ENCODE data around the gene MLX. TPM values are rescaled to one million over a fixed set of nuclear protein-coding genes. Genes with fewer than 3 reads are reported as not detected.

The MLX gene
- total and polyA plus RNA-seq, 12 donors = 34.2 to 95.0 (median 47.1) TPM

DNA sequence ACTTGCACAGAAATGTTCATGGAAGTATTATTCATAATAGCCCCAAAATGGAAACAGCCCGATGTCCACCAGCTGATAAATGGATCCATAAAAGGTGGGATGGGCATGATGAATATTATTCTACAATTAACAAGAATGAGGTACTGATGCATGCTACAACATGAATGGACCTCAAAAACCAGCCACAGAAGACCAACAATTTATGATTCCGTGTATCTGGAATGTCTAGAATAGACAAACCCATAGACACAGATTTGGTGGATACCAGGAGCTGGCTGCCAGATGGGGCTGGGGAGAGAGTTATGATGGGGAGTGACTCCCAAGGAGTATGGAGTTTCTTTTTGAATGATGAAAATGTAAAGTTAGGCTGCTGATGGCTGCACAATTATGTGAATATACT lies 41.7 kb upstream of the MLX start:
- TF ChIP-seq, protein P1, sequence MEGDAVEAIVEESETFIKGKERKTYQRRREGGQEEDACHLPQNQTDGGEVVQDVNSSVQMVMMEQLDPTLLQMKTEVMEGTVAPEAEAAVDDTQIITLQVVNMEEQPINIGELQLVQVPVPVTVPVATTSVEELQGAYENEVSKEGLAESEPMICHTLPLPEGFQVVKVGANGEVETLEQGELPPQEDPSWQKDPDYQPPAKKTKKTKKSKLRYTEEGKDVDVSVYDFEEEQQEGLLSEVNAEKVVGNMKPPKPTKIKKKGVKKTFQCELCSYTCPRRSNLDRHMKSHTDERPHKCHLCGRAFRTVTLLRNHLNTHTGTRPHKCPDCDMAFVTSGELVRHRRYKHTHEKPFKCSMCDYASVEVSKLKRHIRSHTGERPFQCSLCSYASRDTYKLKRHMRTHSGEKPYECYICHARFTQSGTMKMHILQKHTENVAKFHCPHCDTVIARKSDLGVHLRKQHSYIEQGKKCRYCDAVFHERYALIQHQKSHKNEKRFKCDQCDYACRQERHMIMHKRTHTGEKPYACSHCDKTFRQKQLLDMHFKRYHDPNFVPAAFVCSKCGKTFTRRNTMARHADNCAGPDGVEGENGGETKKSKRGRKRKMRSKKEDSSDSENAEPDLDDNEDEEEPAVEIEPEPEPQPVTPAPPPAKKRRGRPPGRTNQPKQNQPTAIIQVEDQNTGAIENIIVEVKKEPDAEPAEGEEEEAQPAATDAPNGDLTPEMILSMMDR (IDR thresholded peaks at IDR 0.05) = no peak
- TF ChIP-seq POLR2A (IDR thresholded peaks at IDR 0.05) = no peak
- peak in 1 of 7 donors; percentile 13 for DNase-seq
- Histone ChIP-seq H3K4me3 (no peak overlapping the region), H3K4me1 (replicated peaks in 1 of 2) (peaks cover 56 to 70% of the 10 kb centered on the region in 2 donors), H3K27me3 (no peaks in the 10 kb centered on the region), H3K27ac (peak overlapping the region in 4 of 5 donors; percentile 10 to 99 (median 62)), H3K9me3 (replicated peaks in 1 of 3) (no peaks in the 10 kb centered on the region), H3K36me3 (replicated peaks in 1 of 2) (peaks cover 0 to 5% of the 10 kb centered on the region in 2 donors)
- intact Hi-C loops (cut with DNase I) = loop anchor here in 1 of 2 donors (10.0 kb wide), 1 partner anchor 210 kb away; no protein-coding TSS in a partner anchor
- WGBS, 4 donors = 66 to 81% (median 69%) methylated on average over 2 of the region's 2 CpGs

DNA sequence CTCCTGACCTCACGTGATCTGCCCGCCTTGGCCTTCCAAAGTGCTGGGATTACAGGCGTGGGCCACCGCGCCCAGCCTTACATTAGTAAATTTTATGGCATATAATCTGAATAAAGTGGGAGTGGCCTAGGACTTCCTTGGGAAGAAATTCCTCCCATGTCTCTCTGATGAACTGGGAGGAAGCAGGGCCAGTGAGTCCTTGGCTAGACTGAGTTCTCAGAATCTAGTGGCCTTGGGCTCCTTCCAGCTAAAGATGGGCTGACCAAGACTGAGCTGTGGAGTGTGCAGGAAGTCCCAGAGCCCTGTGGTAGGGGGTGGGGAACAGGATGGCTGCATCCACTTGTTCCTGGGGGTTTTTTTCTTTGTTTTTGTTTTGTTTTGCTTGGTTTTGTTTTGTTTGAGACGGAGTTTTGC lies 40.9 kb upstream of the MLX start:
- peak; percentile 77 to 91 (median 85) for DNase-seq
- H3K27me3 ChIP-seq = no peaks in the 10 kb centered on the region
- peaks cover 0 to 5% of the 10 kb centered on the region in 2 donors for H3K36me3 ChIP-seq (replicated peaks in 1 of 2)
- no peak overlapping the region for H3K4me3 ChIP-seq
- H3K27ac ChIP-seq = peak overlapping the region in 4 of 5 donors; percentile 9 to 99 (median 72)
- H3K4me1 ChIP-seq (replicated peaks in 1 of 2) = peaks cover 48 to 62% of the 10 kb centered on the region in 2 donors
- no peaks in the 10 kb centered on the region for H3K9me3 ChIP-seq (replicated peaks in 1 of 3)
- intact Hi-C loops (cut with DNase I) = loop anchor here in 1 of 2 donors (10.0 kb wide), 1 partner anchor 211 kb away; no protein-coding TSS in a partner anchor
- 0 to 56% (median 51%) methylated on average over 1 to 6 of the region's 6 CpGs for WGBS, 4 donors
- no peak for TF ChIP-seq POLR2A (IDR thresholded peaks at IDR 0.05)

- H3K27me3 ChIP-seq = no peaks in the 10 kb centered on the region
- H3K27ac ChIP-seq = no peak overlapping the region
- H3K9me3 ChIP-seq (replicated peaks in 1 of 3) = no peaks in the 10 kb centered on the region
- no peaks in the 10 kb centered on the region for H3K36me3 ChIP-seq (replicated peaks in 1 of 2)
- DNase-seq = no peak
- 90 to 92% (median 91%) methylated on average over 6 of the region's 6 CpGs for WGBS, 4 donors
- H3K4me1 ChIP-seq (replicated peaks in 1 of 2) = peaks cover 29 to 48% of the 10 kb centered on the region in 2 donors
- TF ChIP-seq, protein P1 (IDR thresholded peaks at IDR 0.05) = no peak
- TF ChIP-seq POLR2A (IDR thresholded peaks at IDR 0.05) = no peak
- intact Hi-C loops (cut with DNase I) = loop anchor here in 1 of 2 donors (10.0 kb wide), 1 partner anchor 213 kb away; no protein-coding TSS in a partner anchor
- H3K4me3 ChIP-seq = no peak overlapping the region
Measured at GRCh38 chr17:42527932-42528331, 39.0 kb upstream of the MLX start.

DNA sequence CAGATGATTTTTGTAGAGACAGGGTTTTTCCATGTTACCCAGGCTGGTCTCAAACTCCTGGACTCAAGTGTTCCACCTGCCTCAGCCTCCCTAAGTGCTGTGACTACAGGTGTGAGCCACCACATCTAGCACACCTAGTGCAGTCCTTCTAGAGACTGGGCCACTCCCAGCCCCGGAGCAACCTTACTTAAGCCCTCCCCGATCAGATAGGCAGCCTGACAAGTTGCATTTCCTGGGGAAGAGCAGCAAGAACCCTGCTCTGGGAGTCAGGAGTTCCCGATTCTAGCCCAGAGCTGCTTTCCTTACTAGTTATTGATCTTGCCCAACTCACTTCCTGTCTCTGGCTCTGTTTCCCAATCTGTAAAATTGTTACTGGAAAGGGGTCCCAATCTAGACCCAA lies 37.8 kb upstream of the MLX start:
- DNase-seq = no peak
- Histone ChIP-seq H3K9me3 (replicated peaks in 1 of 3) (no peaks in the 10 kb centered on the region), H3K4me3 (no peak overlapping the region), H3K27me3 (no peaks in the 10 kb centered on the region), H3K36me3 (replicated peaks in 1 of 2) (no peaks in the 10 kb centered on the region), H3K27ac (no peak overlapping the region), H3K4me1 (replicated peaks in 1 of 2) (peaks cover 23 to 38% of the 10 kb centered on the region in 2 donors)
- WGBS, 4 donors = 43 to 83% (median 59%) methylated on average over 2 to 3 of the region's 3 CpGs
- TF ChIP-seq, protein P1 (IDR thresholded peaks at IDR 0.05) = no peak
- no peak for TF ChIP-seq POLR2A (IDR thresholded peaks at IDR 0.05)
- intact Hi-C loops (cut with DNase I) = loop anchor here in 1 of 2 donors (10.0 kb wide), 1 partner anchor 214 kb away; no protein-coding TSS in a partner anchor

DNA sequence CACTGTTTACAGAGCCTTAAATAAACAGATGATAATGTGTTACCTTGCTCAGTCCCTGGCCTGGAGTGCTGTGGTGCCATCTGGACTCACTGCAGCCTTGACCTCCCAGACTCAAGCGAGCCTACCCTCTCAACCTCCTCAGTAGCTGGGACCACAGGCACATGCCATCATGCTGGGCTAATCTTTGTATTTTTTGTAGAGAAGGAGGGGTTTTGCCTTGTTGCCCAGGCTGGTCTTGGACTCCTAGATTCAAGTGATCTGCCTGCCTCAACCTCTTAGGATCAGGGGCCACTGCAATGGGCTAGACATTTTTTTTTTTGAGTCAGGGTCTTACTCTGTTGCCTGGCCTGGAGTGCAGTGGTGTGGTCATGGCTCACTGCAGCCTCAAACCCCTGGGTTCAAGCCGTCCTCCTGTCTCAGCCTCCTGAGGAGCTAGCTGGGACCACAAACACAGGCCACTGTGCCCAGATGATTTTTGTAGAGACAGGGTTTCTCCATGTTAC lies 35.9 kb upstream of the MLX start:
- peak in 1 of 7 donors; percentile 23 for DNase-seq
- H3K27ac ChIP-seq = peak overlapping the region in 3 of 5 donors; percentile 69 to 95 (median 81)
- intact Hi-C loops (cut with DNase I) = no loop called here
- 43 to 84% (median 68%) methylated on average over 2 of the region's 2 CpGs for WGBS, 4 donors
- no peaks in the 10 kb centered on the region for H3K36me3 ChIP-seq (replicated peaks in 1 of 2)
- no peak overlapping the region for H3K4me3 ChIP-seq
- no peaks in the 10 kb centered on the region for H3K27me3 ChIP-seq
- H3K9me3 ChIP-seq (replicated peaks in 1 of 3) = no peaks in the 10 kb centered on the region
- H3K4me1 ChIP-seq (replicated peaks in 1 of 2) = peaks cover 16 to 33% of the 10 kb centered on the region in 2 donors
- no peak for TF ChIP-seq POLR2A (IDR thresholded peaks at IDR 0.05)
- TF ChIP-seq, protein P1 (IDR thresholded peaks at IDR 0.05) = no peak
